ENCODE measurements around the gene FZR1. TPM values are rescaled to one million over a fixed set of nuclear protein-coding genes. Genes with fewer than 3 reads are reported as not detected.

FZR1 gene
- total RNA-seq, 2 donors from 2014 or later: 16.6 to 20.1 TPM

- H3K4me1 ChIP-seq: peaks cover 18% of the 10 kb centered on the region
Measured at GRCh38 chr19:3575260-3575741, 69.2 kb downstream of the FZR1 start.

GRCh38 chr19:3575949-3576673 lies 70.0 kb downstream of the FZR1 start:
- TF ChIP-seq POLR2A (IDR thresholded peaks at IDR 0.05): no peak
- TF ChIP-seq CTCF (IDR thresholded peaks at IDR 0.05): no peak
- ATAC-seq (no peak), DNase-seq (no peak)
- Histone ChIP-seq H3K27ac (no peak overlapping the region), H3K36me3 (replicated peaks in 1 of 2; ENCODE audit: insufficient read depth in 1 of 2, low read depth in 2 of 2) (no peaks in the 10 kb centered on the region), H3K4me1 (peaks cover 18% of the 10 kb centered on the region), H3K27me3 (no peaks in the 10 kb centered on the region), H3K4me3 (no peak overlapping the region), H3K9me3 (no peaks in the 10 kb centered on the region)
- WGBS, 2 donors: 88% methylated on average over 19 to 28 of the region's 29 CpGs
- intact Hi-C loops (cut with DNase I): no loop called here

More at GRCh38 chr19:3575260-3575741, 69.2 kb downstream of the FZR1 start:
- H3K27ac ChIP-seq: no peak overlapping the region
- no peak for ATAC-seq
- 88 to 92% methylated on average over 19 of the region's 19 CpGs for WGBS, 2 donors
- H3K4me3 ChIP-seq: no peak overlapping the region
- H3K9me3 ChIP-seq: no peaks in the 10 kb centered on the region
- TF ChIP-seq CTCF (IDR thresholded peaks at IDR 0.05): peak in 1 of 7 experiments; percentile 12
- TF ChIP-seq POLR2A (IDR thresholded peaks at IDR 0.05): no peak
- no peaks in the 10 kb centered on the region for H3K36me3 ChIP-seq (replicated peaks in 1 of 2; ENCODE audit: insufficient read depth in 1 of 2, low read depth in 2 of 2)
- intact Hi-C loops (cut with DNase I): no loop called here
- H3K27me3 ChIP-seq: no peaks in the 10 kb centered on the region
- DNase-seq: no peak

GRCh38 chr19:3576696-3577443 lies 70.8 kb downstream of the FZR1 start:
- no peak for ATAC-seq
- Histone ChIP-seq H3K27me3 (no peaks in the 10 kb centered on the region), H3K27ac (no peak overlapping the region), H3K4me3 (no peak overlapping the region), H3K4me1 (peaks cover 14% of the 10 kb centered on the region), H3K9me3 (no peaks in the 10 kb centered on the region), H3K36me3 (replicated peaks in 1 of 2; ENCODE audit: insufficient read depth in 1 of 2, low read depth in 2 of 2) (no peaks in the 10 kb centered on the region)
- DNase-seq: peak in 3 of 4 donors; percentile 31 to 43 (median 39)
- intact Hi-C loops (cut with DNase I): no loop called here
- WGBS, 2 donors: 64 to 92% methylated on average over 45 to 63 of the region's 78 CpGs
- no peak for TF ChIP-seq CTCF (IDR thresholded peaks at IDR 0.05)
- no peak for TF ChIP-seq POLR2A (IDR thresholded peaks at IDR 0.05)

GRCh38 chr19:3577723-3578344 lies 71.7 kb downstream of the FZR1 start:
- TF ChIP-seq CTCF (IDR thresholded peaks at IDR 0.05): no peak
- no peak for TF ChIP-seq POLR2A (IDR thresholded peaks at IDR 0.05)
- intact Hi-C loops (cut with DNase I): no loop called here
- H3K4me1 ChIP-seq: peaks cover 9% of the 10 kb centered on the region
- WGBS, 2 donors: 77 to 84% methylated on average over 44 to 49 of the region's 60 CpGs
- no peak overlapping the region for H3K4me3 ChIP-seq
- DNase-seq: no peak
- ATAC-seq: no peak
- H3K9me3 ChIP-seq: no peaks in the 10 kb centered on the region
- H3K27me3 ChIP-seq: no peaks in the 10 kb centered on the region
- H3K27ac ChIP-seq: no peak overlapping the region
- no peaks in the 10 kb centered on the region for H3K36me3 ChIP-seq (replicated peaks in 1 of 2; ENCODE audit: insufficient read depth in 1 of 2, low read depth in 2 of 2)
